GM19468 (cell line): Measurements from ENCODE around the gene UBR1.

Source experiments
- ATAC-seq: cut with Tn5 transposase; IDR thresholded peaks from one replicate; pipeline ENCODE4 v1.9.1; 2021; ENCODE audit warnings: mild to moderate bottlenecking, moderate library complexity, moderate number of reproducible peaks; ENCODE audit not compliant: unreplicated experiment; ENCODE audit errors: extremely low read depth

UBR1 gene

GRCh38 chr15:43111354-43111753 lies 5.5 kb upstream of the UBR1 start:
- ATAC-seq, result no peak

GRCh38 chr15:43107751-43108150 lies 1.9 kb upstream of the UBR1 start:
- ATAC-seq, result no peak

GRCh38 chr15:43106486-43106829 lies 620 bp upstream of the UBR1 start:
- ATAC-seq, result no peak

- ATAC-seq, result no peak
Observed at GRCh38 chr15:43105077-43105736, 631 bp downstream of the UBR1 start.

- no peak for ATAC-seq
Observed at GRCh38 chr15:43104426-43104825, 1.4 kb downstream of the UBR1 start.

- ATAC-seq, result no peak
Observed at GRCh38 chr15:43103907-43104306, 1.9 kb downstream of the UBR1 start.

GRCh38 chr15:43102187-43102586 lies 3.7 kb downstream of the UBR1 start:
- no peak for ATAC-seq

- no peak for ATAC-seq
Observed at GRCh38 chr15:43100971-43101370, 4.9 kb downstream of the UBR1 start.

- no peak for ATAC-seq
Observed at GRCh38 chr15:43099105-43099845, 6.6 kb downstream of the UBR1 start.

GRCh38 chr15:43096411-43096810 lies 9.4 kb downstream of the UBR1 start:
- no peak for ATAC-seq

GRCh38 chr15:43095708-43096347 lies 10.0 kb downstream of the UBR1 start:
- no peak for ATAC-seq

GRCh38 chr15:43095243-43095642 lies 10.6 kb downstream of the UBR1 start:
- no peak for ATAC-seq

GRCh38 chr15:43094416-43095030 lies 11.3 kb downstream of the UBR1 start:
- no peak for ATAC-seq

- ATAC-seq, result no peak
Observed at GRCh38 chr15:43093026-43093425, 12.8 kb downstream of the UBR1 start.

GRCh38 chr15:43091859-43092258 lies 14.0 kb downstream of the UBR1 start:
- no peak for ATAC-seq

GRCh38 chr15:43086551-43086950 lies 19.3 kb downstream of the UBR1 start:
- no peak for ATAC-seq

GRCh38 chr15:43085921-43086320 lies 19.9 kb downstream of the UBR1 start:
- no peak for ATAC-seq

GRCh38 chr15:43082509-43082908 lies 23.3 kb downstream of the UBR1 start:
- ATAC-seq, result no peak

- ATAC-seq, result no peak
Observed at GRCh38 chr15:43081283-43081682, 24.6 kb downstream of the UBR1 start.

GRCh38 chr15:43071451-43071850 lies 34.4 kb downstream of the UBR1 start:
- no peak for ATAC-seq

- no peak for ATAC-seq
Observed at GRCh38 chr15:43070893-43071292, 34.9 kb downstream of the UBR1 start.
